NCI-H2107 treated with DMSO at 0.1 percent for 48 hours (cell line): ENCODE data around the gene SMARCA2.
A peak's percentile ranks its signal among the peaks of the same experiment; 100 is the strongest.
"Not testable (repeated sequence)": the region's sequence is repeated elsewhere in the genome, so short reads cannot be mapped to it uniquely, and the experiment has no call there.

Experiments used
- DNase-seq: peaks from one replicate; lab custom pipeline; 2025; ENCODE audit not compliant: unreplicated experiment; lab: John Stamatoyannopoulos, UW

The SMARCA2 gene

DNA sequence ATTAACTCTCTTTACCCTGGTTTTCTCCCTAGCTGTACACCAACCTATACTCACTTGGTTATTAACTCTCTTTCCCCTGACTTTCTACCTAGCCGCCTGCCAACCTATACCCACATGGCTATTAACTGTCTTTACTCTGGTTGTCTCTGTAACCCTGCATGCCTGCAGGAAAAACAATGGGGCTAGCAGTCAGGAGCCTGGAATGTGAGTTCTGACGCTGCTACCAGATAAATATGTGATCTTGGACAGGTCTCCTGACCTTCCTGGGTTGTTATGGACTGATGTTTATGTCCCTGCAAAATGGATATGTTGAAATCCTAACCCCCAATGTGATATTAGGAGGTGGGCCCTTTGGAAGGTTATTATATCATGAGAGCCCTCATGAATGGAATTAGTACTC is 119.2 kb downstream of the SMARCA2 start:
- no peak for DNase-seq

DNA sequence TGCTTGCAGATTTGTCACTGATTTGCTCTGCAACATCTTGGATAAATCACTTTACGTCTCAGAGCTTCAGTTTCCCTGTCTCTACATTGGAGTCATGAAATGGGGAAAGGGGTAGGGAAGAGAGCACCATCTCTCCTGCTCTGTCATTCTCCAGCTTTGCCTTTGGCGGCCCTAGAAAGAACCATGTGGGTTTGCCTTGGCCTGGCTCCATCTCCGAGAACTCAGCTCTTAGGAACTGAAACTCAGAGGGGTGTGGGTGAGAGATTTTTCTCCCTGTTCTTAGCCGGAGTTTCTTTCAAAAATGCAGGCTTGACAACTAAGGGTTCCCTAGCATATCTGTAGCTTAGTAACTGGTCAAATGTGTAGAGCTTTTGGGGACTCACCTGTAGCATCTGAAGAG is 123.5 kb downstream of the SMARCA2 start:
- no peak for DNase-seq

DNA sequence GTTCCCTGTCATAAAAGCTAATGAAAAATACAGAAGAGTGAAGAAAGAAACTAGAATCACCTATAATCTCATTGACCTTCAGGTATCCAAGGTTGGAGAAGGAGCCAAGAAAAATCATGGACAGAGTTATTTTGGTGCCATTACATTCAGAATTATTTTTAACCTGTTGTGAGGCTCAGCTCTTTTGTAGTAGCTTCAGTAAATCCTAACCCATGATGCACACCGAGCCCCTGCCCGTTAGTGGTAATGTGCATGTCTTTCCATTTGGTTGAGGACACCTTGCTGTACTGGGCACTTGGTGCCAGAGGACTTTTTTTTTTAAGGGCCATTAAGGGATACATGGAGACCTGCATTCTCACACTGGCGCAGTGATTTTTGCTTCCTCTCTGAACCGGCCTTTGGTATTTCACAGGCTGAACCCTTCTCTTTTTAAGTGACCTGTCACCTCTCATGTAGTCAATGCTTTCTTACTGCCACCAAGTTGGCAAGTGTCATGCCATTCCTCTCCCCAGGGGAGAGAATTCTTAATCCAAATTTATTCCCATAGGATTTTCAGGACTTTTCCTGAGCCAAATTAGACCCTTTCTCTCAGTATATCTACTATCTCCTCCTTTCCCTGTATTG is 125.6 kb downstream of the SMARCA2 start:
- no peak for DNase-seq

DNA sequence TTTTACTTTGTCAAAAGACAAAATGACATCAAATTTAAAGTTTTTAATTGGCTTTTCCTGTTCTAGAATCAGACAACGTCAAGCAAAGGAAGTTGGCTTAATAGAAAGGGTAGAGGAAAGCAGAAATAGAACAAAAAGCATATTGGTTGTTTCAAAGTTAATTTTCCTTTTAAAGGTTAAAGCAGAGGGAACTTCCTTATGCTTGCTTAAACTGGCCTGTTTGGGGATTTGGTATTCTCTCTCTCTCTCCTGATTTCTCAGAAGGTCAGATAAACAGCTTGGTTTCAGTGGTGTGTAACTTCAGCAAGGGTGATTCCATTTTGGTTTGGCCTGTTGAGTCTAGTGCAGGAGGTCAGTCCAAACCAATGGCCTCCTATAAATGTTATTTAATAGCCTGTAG is 127.1 kb downstream of the SMARCA2 start:
- no peak for DNase-seq

DNA sequence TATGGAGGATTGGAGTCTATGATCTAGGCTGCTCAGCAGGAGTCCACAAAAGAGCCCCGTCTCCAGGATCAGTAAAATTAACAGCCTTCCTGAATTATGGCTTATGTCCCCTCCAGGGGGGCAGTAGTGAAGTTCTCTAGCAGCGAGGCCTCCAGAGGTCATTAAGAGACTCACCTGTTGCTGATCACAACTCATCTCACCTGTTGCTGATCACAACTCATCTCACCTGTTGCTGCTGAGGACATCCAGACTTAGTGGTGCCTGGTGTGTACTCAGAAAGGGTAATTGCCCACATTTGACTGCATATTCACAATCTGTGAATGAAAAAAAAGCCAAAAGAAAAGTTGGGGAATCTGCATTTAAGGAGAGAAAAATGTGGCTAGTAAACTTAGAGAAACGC is 129.5 kb downstream of the SMARCA2 start:
- no peak for DNase-seq

DNA sequence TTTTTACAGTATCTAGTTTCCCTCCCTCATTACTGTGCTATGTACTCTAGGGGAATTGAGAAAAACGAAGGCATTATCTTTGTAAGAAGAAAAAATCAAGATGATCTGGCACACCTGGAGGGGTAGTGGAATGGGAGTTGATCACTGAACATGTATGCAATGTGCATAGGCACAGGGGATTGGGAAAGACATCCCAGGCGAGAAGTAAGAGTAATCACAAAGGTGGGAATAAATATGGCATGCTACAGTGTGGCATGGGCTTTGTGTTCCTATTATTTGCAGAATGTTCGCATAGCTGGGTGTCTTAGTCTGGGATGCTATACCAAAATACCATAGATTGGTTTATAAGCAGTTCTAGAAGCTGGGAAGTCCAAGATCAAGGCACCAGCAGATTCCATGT is 130.6 kb downstream of the SMARCA2 start:
- DNase-seq, result no peak

DNA sequence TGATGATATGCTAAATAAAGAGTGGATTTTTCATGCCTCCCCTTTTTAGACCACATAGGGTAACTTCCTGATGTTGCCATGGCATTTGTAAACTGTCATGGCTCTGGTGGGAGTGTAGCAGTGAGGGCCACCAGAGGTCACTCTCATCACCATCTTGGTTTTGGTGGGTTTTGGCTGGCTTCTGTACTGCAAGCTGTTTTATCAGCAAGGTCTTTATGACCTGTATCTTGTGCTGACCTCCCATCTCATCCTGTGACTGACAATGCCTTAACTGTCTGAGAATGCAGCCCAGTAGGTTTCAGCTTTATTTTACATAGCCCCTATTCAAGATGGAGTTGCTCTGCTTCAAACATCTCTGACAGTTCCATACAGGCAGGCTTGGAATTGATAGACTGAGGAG is 131.6 kb downstream of the SMARCA2 start:
- not testable (repeated sequence) for DNase-seq

DNA sequence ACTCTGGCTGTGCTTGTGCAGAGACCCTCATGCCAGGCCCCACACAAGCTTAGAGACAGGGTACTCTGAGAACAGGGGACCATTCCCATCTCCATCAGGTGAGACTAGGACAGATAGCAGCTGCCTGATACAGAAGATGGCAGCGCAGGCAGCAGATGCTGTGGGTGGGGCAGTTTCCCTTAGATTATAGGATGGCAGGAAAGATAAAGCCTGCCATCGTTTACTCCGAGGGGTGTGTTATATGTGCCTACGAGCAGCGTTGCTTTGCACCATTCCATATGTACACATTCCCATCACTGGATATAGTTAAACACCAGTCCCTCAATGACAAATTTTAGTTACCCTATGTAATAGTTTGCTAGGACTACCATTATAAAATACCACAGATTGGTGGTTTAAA is 135.2 kb downstream of the SMARCA2 start:
- no peak for DNase-seq

DNA sequence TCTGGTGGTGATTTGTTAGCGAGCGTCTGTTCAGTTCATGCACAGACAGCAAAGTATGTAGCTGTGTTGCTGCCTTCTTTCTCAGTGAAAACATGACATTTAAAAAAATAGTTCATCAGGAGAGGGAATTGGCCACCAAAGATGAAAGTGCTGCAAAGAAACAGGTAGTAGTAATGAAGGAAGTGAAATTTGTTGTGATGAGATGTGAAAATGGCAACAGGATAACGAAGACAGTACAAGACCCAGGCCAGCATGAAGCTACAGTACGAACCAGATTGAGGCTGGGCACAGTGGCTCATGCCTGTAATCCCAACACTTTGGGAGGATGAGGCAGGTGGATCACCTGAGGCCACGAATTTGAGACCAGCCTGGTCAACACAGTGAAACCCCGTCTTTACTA is 136.0 kb downstream of the SMARCA2 start:
- no peak for DNase-seq

DNA sequence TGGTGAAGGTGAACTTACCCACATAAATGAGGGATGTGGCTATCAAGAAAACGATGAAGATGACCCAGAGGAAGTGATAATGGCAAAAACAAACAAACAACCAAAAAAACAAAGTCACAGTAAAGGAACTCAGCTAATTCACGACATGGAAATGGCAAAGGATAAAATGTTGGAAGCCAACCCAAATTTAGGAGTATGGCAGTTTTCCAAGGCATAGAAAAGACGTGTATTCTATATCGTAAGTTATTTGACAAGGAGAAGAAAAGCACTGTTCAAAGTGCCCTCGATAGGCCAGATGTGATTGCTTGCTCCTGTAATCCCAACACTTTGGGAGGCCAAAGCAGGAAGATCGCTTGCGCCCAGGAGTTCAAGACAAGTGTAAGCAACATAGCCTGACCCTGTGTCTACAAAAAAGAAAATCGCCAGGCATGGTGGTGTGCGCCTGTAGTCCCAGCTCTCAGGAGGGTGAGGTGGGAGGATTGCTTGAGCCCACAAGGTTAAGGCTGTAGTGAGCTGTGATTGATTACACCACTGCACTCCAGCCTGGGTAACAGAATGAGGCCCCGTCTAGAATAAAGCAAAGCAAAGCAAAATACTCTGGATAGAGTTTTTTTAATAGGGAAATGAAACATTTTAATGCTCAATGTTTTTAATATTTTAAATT is 138.0 kb downstream of the SMARCA2 start:
- DNase-seq, result no peak

DNA sequence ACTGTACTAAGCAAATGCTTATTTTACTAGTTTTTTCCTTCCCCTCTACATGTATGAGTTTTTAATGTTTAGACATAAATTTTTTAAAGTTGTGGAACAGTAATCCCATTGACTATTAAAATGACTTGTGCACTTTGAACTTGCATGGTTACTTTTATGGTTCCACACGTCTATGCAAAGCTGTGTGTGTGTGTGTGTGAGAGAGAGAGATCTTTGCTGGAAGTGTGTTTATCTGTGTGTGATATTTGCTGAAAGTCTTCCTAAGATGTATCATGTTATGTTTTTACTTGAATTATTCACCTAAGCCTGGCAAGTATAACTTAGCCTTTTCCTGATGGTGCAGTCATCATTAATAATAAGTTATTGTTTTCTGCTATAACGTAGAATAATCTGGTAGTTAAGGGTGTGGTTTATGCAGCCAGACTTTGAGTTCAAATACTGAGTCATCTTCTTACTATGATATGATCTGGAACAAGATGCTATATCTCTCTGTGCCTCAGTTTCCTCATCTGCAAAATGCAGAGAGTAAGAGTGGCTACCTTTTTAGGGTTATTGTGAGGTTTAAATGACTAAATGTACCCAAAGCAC is 138.6 kb downstream of the SMARCA2 start:
- no peak for DNase-seq

DNA sequence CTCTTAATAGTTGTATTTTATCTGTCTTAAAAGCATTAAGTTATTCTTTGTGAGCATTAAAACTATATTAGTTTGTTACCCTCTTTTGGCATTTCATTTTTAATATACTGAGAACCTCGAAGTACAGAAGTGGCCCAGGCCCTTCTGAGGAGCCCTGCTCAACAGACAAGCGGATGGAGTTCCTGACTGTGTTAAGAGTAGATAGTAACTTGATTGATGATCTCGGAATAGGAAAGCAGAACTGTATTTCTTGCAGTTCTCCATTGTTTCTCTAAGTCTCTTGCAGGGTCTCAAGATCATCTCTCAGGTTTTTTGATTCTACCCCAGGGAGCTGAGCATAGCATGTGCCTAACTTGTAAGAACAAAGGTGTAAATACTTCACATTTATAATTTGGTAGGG is 139.6 kb downstream of the SMARCA2 start:
- DNase-seq, result no peak

DNA sequence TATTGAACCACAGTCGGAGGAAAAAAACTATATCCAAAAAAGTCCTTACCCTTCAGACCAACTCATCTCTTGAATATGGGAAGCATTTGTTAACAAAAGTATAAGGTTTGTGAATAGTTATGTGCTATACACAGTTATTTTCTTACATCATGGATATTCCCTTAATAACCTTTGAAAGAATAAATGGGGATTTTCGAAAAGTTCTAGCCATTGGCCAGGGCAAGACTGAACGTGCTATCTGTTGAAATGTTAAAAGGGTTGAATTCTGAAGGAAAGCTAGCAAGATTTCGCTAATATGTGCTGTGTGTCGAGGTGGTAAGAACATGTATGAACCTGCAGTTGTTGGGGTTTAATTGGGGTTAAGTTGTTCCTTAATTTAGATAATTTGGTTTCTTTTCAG is 140.8 kb downstream of the SMARCA2 start:
- no peak for DNase-seq

DNA sequence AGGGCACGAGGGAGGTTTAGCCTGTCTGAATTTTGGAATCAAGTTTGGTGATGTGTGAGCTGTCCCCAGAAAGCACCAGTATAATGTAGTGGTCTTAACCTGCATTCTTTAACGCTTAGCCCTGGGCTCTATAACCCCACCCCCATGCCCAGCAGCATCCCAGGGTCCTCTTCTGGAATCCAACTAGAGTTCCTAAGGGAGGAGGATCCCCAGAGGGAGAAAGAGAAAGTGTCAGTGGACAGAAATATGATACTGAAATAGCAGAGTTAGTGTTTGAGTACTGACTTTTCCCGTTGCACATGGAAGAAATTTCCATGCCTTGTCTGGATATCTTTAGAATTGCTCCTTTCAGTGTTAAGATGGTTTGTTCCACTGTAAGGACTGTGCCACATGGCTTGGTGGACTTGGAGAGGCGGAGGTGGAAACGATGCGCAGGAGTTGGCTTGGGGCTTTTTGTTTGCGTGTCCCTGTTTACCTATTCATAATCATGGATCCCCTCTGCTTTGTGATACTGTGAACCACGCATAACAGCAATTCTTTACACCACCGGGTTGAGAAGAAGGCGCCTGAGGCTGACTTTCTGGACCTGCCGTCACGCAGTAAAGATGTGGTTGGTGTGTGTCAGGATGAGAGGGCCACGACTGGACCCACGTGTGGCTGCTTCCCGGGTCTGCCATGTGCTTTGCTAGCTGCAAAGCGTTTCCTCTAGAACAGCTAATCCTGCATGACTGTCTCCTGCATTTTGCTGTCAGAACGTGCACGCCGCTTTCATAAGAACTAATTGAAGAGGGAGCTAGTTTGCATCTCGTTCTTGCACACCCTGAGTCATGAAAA is 142.3 kb downstream of the SMARCA2 start:
- peak; percentile 33 for DNase-seq

DNA sequence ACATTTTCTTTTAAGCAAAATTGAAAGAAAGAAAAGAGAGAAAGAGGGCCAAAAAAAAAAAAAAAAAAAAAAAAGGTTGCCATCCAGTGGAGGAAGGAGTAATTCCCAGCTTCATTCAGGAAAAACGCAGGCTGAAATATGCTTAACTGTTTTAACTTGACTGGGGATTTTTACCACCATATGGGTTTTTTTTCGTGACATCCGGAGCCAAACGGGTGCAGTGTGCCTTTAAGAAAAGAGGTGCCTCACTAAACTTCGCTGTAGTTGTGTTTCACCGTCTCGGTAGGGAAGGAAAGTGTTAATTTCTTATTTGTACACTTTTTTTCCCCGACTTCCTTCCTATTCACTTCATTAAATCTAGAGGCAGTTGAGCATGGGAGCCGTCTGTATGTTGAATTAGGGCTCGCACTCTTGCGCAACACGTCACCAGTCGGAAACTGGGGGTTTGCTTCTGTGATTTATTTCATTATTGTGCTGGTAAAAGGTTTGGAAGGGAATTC is 143.0 kb downstream of the SMARCA2 start:
- DNase-seq, result peak; percentile 67

DNA sequence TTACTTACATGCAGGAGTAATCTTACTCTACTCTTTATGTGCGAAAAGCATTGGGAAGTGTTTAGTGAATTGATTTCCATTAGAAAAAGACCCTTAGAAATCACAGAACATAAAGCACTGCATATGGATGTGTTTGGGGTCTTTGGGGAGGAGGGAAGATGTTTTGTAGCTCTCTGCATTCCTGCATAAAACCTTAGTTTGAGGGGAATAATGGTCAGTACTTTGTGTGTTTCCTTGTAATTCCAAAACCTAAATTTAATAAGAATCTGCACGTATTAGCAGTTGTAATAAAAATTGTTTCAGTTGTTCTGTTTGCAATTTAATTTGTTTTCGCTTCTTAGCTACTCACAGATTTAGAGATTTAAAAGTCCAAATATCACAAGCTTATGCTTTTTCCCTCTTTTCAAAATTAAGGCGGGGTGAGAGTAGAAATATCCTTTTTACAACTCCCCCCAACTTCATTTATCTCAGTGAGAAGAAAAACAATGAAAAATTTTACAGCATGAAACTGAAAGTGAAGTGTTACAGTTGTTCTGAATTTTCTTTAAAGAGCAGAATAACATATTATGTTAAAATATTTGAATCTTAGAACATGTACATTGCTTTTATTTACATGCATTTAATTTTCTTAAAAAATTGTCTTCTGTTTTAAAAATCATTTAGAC is 143.8 kb downstream of the SMARCA2 start:
- no peak for DNase-seq

DNA sequence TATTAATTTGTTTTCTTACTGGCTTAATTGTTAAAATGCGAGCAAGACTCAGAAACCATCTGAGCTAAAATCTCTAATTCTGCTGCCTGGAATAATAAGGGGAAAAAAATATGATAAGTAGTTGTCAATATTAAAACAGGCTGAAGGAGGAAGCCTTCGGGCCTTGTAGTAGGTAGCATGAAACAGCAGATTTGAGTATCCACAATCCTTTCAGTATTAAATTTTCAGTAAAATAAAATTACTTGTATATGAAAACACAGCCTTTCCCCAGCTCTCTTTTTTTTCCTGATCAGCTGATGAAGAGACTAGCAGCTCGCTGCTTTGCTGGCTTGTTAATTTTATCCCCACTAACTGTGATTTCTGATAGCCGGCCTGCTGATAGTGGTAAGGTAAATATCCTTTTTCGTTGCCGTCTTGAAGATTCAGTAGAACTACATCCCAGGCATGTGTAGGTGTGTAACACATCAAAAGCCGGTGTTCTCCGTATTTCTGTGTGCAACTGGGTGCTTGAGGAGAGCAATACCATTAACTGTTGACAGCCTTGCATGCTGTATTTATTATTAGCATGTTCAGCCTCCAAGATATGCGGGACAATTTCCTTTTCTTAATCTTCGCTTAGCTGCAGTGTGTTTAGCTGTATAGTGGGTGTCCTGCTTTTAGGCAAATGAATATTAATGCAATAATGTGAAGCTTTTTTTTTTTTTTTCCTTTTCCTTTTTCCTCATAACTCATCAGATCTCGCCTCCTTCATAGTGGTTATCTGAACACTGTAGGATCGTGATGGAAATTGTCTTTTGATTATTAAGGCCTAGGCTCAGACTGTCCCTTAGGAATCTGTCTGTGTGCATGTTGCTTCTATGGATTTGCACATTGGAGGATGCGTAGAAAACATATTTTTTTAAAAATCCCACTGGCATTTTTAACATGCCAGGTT is 144.6 kb downstream of the SMARCA2 start:
- peak; percentile 68 for DNase-seq

DNA sequence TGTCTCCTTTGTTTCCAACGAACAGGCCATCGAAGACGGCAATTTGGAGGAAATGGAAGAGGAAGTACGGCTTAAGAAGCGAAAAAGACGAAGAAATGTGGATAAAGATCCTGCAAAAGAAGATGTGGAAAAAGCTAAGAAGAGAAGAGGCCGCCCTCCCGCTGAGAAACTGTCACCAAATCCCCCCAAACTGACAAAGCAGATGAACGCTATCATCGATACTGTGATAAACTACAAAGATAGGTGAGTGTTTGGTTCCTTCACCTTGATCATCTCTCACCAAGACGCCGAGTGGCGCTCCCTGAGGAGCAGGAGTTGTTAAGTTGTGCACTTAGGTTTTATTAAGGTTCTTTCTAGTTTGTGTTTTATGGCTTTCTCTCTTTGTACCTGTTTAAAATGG is 146.5 kb downstream of the SMARCA2 start:
- no peak for DNase-seq

DNA sequence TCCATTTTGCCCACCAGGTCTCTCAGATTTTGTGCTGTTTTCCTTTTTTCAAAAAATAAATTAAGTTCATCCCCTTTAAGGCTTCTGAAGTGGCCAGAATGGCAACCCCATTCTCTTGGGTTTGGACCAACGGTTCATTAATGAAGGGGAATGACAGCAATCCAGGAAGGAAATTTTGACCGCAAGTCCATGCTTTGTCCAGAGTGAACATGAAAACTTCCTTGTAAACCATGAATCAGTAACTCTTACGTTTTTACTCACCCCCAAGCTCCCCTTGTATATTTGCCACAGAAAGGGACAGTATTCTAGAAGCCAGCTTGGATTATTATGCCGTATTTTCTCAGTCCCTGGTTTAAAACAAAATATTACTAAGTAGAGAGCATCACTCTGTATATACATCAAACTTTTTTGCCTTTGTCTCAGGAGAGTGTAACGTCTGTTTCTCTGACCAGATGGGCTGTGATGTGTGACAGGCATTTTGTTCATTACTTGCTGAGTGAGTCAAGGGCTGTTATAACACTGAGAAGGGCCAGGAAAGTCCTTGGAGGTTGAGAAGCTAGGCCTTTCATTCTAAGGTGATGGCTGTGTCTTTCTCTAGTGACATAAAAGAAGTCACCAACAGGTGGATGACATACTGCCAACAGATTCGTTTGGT is 148.2 kb downstream of the SMARCA2 start:
- DNase-seq, result no peak

DNA sequence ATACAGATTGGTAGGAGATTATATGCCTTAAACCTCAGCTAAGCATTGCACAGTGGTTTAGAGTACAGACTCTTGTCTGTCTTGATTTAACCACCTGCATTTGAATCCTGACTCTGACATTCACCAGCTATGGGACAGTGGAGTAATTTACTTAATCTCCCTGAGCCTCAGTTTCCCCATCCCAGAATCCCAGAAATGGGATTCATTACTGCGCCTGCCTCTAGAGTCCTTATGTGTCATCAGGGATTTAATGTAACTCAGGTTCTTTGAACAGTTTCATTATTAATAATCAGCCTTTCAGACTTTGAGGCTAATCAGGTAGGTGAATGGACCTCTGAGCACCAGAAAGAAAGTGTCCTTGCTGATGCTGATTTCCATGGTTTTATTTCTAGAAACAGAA is 149.1 kb downstream of the SMARCA2 start:
- DNase-seq, result no peak
